Chondrocyte (in vitro differentiated cells): ENCODE data around the gene C1R. TPM values are rescaled to one million over a fixed set of nuclear protein-coding genes. Genes with fewer than 3 reads are reported as not detected.

Source experiments
- DNase-seq: peaks from one replicate; pipeline ENCODE4 v3.0.0; 2021; ENCODE audit warnings: mixed read lengths, low spot score
- H3K27ac Mint-ChIP-seq: one replicate; pipeline ENCODE4 v1.8.0; 2021; ENCODE audit warnings: mild to moderate bottlenecking, moderate library complexity, mixed read lengths; ENCODE audit not compliant: unreplicated experiment
- H3K27me3 Mint-ChIP-seq: 2 replicates; pipeline ENCODE4 v1.8.0; 2021; ENCODE audit warnings: low read depth, mixed read lengths
- H3K36me3 Mint-ChIP-seq: 2 replicates; pipeline ENCODE4 v1.8.0; 2021; ENCODE audit warnings: low read depth, mixed read lengths
- H3K4me1 Mint-ChIP-seq: 2 replicates; pipeline ENCODE4 v1.8.0; 2021; ENCODE audit warnings: low read depth, mild to moderate bottlenecking, mixed read lengths
- H3K4me3 Mint-ChIP-seq: one replicate; pipeline ENCODE4 v1.8.0; 2021; ENCODE audit warnings: mild to moderate bottlenecking, moderate library complexity, mixed read lengths; ENCODE audit not compliant: unreplicated experiment
- H3K9me3 Mint-ChIP-seq: 2 replicates; pipeline ENCODE4 v1.8.0; 2021; ENCODE audit warnings: low read depth, mixed read lengths
- total RNA-seq: library from RNA; stranded (reverse); gene quantifications from 3 replicates; pipeline ENCODE4 v1.2.1, GENCODE V29; 2021
- TF ChIP-seq, protein P1 (sequence below): fragments of 200-600 bp; sonication (generic); IDR thresholded peaks from 2 replicates; pipeline ENCODE4 v1.5.0; 2021; ENCODE audit warnings: antibody characterized with exemption, mild to moderate bottlenecking, moderate library complexity

Gene C1R
- total RNA-seq, 1 donor from 2014 or later, result 21.9 TPM

DNA sequence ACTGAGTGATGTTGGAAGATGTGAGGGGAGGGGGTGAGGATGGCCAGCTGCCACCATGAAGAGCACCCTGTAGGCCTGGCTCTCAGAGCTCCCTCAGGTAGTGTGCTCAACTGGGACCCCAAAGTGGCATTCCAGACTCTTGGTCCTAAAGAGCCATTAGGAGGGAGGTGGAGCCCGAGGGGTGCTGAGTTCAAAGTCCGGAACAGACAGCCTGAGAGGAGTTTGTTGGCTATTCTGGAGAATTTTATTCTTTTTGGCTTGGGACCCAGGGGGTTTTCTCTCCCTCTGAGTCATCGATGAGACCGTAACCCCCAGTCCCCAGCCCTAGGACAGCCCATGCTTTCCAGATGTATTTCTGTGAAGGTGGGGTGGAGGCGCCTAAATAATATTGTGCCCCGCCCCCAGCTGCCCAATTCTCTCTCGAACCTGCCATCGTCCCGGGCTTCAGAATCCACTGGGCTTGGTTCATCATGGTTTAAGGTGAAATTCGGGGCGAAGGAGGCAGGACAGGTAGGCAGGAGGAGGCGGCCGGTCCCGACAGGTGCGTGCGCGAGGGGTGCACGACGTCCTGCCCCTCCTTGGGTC lies 37.1 kb upstream of the C1R start:
- Mint-ChIP-seq H3K36me3 (peaks cover 2% of the 10 kb centered on the region), H3K4me3 (peak overlapping the region; percentile 89), H3K27me3 (no peaks in the 10 kb centered on the region), H3K9me3 (no peaks in the 10 kb centered on the region), H3K4me1 (peaks cover 26% of the 10 kb centered on the region), H3K27ac (no peak overlapping the region)
- DNase-seq, result no peak
- TF ChIP-seq, protein P1, sequence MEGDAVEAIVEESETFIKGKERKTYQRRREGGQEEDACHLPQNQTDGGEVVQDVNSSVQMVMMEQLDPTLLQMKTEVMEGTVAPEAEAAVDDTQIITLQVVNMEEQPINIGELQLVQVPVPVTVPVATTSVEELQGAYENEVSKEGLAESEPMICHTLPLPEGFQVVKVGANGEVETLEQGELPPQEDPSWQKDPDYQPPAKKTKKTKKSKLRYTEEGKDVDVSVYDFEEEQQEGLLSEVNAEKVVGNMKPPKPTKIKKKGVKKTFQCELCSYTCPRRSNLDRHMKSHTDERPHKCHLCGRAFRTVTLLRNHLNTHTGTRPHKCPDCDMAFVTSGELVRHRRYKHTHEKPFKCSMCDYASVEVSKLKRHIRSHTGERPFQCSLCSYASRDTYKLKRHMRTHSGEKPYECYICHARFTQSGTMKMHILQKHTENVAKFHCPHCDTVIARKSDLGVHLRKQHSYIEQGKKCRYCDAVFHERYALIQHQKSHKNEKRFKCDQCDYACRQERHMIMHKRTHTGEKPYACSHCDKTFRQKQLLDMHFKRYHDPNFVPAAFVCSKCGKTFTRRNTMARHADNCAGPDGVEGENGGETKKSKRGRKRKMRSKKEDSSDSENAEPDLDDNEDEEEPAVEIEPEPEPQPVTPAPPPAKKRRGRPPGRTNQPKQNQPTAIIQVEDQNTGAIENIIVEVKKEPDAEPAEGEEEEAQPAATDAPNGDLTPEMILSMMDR, result no peak

DNA sequence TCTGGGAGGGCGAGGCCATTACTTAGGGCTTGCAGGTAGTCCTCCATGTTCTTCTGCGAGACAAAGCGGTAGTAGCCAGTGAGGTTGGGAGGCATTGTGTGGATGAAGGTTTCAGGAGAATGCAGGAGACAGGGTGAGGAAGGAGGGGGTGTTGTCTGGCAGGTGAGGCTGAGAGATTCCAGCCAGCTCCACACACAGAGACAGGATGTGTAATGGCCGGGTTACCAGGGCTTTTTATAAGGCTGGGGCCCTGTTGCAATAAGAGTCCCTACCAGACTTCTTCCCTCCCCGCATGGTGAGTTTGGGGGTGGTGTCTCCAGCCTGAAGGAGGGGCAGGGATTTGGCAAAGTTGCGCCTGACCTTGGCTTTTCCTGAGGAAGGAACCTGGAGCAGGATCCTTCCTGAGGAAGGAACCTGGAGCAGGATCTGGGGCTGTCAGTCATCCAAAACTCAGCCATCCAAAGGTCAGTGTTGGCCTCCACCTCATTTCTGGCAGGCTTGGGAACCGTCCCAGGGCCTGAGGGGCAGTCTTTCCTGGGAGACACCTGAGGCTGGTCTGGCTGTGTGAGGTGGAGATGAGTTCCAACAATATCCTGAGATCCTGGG lies 36.5 kb upstream of the C1R start, which contains the start of gene RBP5:
Gene RBP5 (minus strand): TSS at position 209 of the 606 bp plus-strand sequence. CDS start 114 bp downstream, at position 95.
- peaks cover 26% of the 10 kb centered on the region for H3K4me1 Mint-ChIP-seq
- DNase-seq, result no peak
- no peaks in the 10 kb centered on the region for H3K9me3 Mint-ChIP-seq
- no peaks in the 10 kb centered on the region for H3K27me3 Mint-ChIP-seq
- TF ChIP-seq, protein P1, result no peak
- H3K4me3 Mint-ChIP-seq, result peak within 1 kb of the TSS; percentile 89
- peaks cover 2% of the 10 kb centered on the region for H3K36me3 Mint-ChIP-seq
- no peak within 1 kb of the TSS for H3K27ac Mint-ChIP-seq

DNA sequence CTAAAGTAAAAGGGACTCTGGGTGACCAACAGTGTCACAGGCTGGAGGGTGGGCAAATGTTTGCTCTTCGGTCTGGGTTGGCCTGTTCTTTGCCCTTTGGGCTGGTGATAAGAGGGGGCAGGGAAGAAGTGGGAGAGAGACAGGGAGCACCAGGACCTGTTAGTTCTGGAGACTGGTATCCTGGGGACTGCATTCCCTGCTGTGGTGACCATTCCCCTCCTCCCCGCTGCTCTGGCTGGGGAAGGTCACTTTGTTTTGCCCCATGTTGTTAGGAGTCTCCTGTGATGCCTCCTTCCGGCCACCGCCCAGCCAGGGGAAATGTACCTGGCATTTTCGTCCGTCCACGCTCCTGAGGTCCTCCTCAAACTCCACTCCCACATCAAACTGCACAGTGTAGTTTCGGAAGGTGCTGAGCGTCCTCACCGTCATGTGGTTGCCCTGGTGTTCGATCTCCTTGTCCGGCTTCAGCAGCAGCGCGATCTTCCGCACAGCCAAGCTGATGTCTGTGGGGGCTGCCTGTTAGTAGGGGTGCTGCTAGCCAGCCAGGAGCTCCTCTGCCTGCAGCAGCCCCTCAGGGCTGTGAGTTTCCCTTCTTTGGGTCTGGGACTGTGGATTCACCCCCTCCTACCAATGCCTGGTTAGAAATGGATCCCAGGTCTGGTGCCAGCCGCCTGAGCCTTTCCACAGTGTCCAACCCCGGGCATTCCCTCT lies 35.8 kb upstream of the C1R start:
- Mint-ChIP-seq H3K4me3 (no peak overlapping the region), H3K36me3 (no peaks in the 10 kb centered on the region), H3K4me1 (peaks cover 26% of the 10 kb centered on the region)

DNA sequence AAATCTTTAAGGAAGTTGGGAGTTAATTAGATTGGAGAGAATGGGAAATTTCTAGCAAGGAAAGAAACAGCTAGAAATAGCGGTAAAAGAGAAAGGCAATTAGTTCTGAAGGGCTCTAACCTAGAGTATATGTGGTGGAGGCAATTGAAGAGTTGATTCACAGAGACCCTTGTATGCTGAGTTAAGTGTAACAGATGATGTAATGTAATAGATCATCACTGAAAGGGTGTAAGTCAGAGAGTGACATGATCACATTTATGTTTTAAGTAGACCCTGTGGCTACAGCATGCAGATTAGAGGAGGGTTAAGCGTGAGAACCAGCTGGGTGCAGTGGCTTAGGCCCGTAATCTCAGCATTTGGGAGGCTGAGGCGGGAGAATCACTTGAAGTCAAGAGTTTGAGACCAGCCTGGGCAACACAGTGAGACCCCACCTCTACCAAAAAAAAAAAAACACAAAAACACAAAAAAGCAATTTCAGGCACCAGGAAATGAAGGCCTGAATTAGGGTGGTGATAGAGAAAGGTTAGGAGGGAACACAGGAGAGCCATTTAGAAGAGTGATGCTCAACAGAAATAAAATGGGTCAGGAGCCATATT lies 33.5 kb upstream of the C1R start:
- Mint-ChIP-seq H3K27me3 (no peaks in the 10 kb centered on the region), H3K9me3 (no peaks in the 10 kb centered on the region), H3K27ac (no peak overlapping the region), H3K36me3 (peaks cover 2% of the 10 kb centered on the region), H3K4me3 (no peak overlapping the region), H3K4me1 (peaks cover 7% of the 10 kb centered on the region)
- TF ChIP-seq, protein P1, result no peak
- no peak for DNase-seq

More for the DNA sequence above, 35.8 kb upstream of the C1R start:
- TF ChIP-seq, protein P1, result no peak
- H3K9me3 Mint-ChIP-seq, result no peaks in the 10 kb centered on the region
- no peaks in the 10 kb centered on the region for H3K27me3 Mint-ChIP-seq
- H3K27ac Mint-ChIP-seq, result no peak overlapping the region
- peak; percentile 59 for DNase-seq

DNA sequence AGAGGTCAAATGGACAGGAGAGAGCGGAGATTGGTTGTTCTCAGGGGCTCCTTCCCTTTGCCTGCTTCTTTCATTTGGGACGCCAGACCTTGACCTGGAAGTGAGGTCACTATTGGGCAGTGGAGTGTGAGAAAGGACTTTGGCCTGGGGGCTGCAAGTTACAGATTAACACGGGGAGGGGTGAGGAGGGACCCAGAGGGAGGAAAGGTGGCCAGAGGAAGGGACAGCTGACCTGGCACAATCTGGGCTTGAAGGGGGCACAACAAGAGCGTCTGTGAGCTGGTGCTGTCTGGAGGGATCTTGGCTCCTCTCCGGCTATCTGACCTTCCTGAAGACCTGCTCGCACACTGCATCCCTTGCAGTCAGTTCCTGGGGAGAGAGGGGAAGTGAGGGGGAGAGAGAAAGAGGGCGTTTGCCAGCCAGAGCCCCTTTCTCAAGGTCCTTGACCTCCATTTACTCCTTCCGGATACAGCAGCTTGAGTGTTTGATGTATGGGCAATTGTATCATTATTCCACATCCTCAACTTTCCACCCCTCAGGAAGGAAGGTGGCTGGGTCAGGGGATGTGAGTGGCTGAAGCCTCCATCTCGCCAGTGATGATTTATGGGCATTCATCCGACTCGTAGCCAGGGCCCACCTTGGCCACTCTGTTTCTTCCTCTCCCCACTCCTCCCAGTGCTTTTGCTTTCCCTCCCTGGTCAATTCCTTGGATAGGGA lies 31.7 kb upstream of the C1R start:
- peaks cover 2% of the 10 kb centered on the region for H3K36me3 Mint-ChIP-seq

More for the DNA sequence above, 31.7 kb upstream of the C1R start:
- Mint-ChIP-seq H3K27ac (no peak overlapping the region), H3K4me1 (peaks cover 2% of the 10 kb centered on the region), H3K27me3 (no peaks in the 10 kb centered on the region), H3K9me3 (no peaks in the 10 kb centered on the region), H3K4me3 (no peak overlapping the region)
- TF ChIP-seq, protein P1, result no peak
- DNase-seq, result peak; percentile 20
